Gastroesophageal sphincter (tissue), 4 donors: ENCODE data around the gene MYPN. TPM values are rescaled to one million over a fixed set of nuclear protein-coding genes. Genes with fewer than 3 reads are reported as not detected.
A peak's percentile ranks its signal among the peaks of the same experiment; 100 is the strongest.
"Not testable (repeated sequence)": the region's sequence is repeated elsewhere in the genome, so short reads cannot be mapped to it uniquely, and the experiment has no call there.

Experiments
- ATAC-seq: fragments of 150-250 bp; one replicate; pipeline ENCODE4 v1.9.1; 2016; ENCODE audit warnings: mild to moderate bottlenecking, moderate library complexity
- H3K27ac ChIP-seq, 4 donors: fragments of 200-600 bp; sonication (generic) in 3 of 4; 1 replicate in 3 of 4; 2 replicates in 1 of 4; pipeline ENCODE4 v1.5.1; 2016 to 2019
- H3K27me3 ChIP-seq: fragments of 200-600 bp; sonication (generic); one replicate; pipeline ENCODE4 v1.5.1; 2019
- H3K36me3 ChIP-seq, 2 donors: fragments of 200-600 bp; sonication (generic); one replicate each; pipeline ENCODE4 v1.5.1; 2019; ENCODE audit warnings: control low read depth in 1 of 2
- H3K4me1 ChIP-seq, 3 donors: fragments of 200-600 bp; sonication (generic); 1 replicate in 2 of 3; 2 replicates in 1 of 3; pipeline ENCODE4 v1.5.1; 2016 to 2019; ENCODE audit warnings: control low read depth in 2 of 3
- H3K4me3 ChIP-seq, 2 donors: fragments of 200-600 bp; sonication (generic); one replicate each; pipeline ENCODE4 v1.5.1; 2019; ENCODE audit warnings: mild to moderate bottlenecking in 1 of 2, moderate library complexity in 1 of 2
- H3K9me3 ChIP-seq, 3 donors: fragments of 200-600 bp; sonication (generic); one replicate each; pipeline ENCODE4 v1.5.1; 2017 to 2019; ENCODE audit warnings: control low read depth in 2 of 3
- CTCF ChIP-seq, 4 experiments: fragments of 200-600 bp in 2 of 4; fragments of 450-650 bp in 2 of 4; sonication (generic) in 1 of 4; IDR thresholded peaks; one replicate each; pipeline ENCODE4 v1.5.1; 2017 to 2019; ENCODE audit warnings: antibody characterized with exemption in 4 of 4, mild to moderate bottlenecking in 2 of 4, moderate library complexity in 2 of 4
- EP300 ChIP-seq: sonication (generic); formaldehyde crosslinking; IDR thresholded peaks from one replicate; pipeline ENCODE4 v1.6.1; 2017; ENCODE audit warnings: antibody characterized with exemption, mild to moderate bottlenecking
- POLR2A ChIP-seq, 2 donors: fragments of 450-650 bp; IDR thresholded peaks; one replicate each; pipeline ENCODE4 v1.6.1; 2017; ENCODE audit warnings: antibody characterized with exemption in 2 of 2, mild to moderate bottlenecking in 2 of 2, moderate library complexity in 1 of 2
- POLR2AphosphoS5 ChIP-seq: sonication (generic); formaldehyde crosslinking; IDR thresholded peaks from one replicate; pipeline ENCODE4 v1.6.1; 2017; ENCODE audit warnings: antibody characterized with exemption
- WGBS, 2 donors: methylation state at CpG; one replicate each; pipeline ENCODE4 v1.1.5; 2018; ENCODE audit warnings: low coverage in 1 of 2; 5-methylcytosine and 5-hydroxymethylcytosine counted together
- total RNA-seq, 4 donors: library from RNA; depleted of rRNA; stranded (reverse); fragments of >200 nt; gene quantifications; one replicate each; pipeline ENCODE4 v1.1.0, GENCODE V29; 2016

The MYPN gene
- total RNA-seq, 4 donors from 2014 or later, result 0.79 to 1.9 TPM; not detected in 2

GRCh38 chr10:68153473-68154210 lies 44.4 kb downstream of the MYPN start:
- no peak for TF ChIP-seq POLR2A (IDR thresholded peaks at IDR 0.05)
- no peak for TF ChIP-seq CTCF (IDR thresholded peaks at IDR 0.05)
- TF ChIP-seq POLR2AphosphoS5, result peak; percentile 93
- no peak for TF ChIP-seq EP300
- peak; percentile 76 for ATAC-seq
- no peaks in the 10 kb centered on the region for H3K36me3 ChIP-seq
- H3K9me3 ChIP-seq, result no peaks in the 10 kb centered on the region
- H3K4me3 ChIP-seq, result no peak overlapping the region
- H3K4me1 ChIP-seq, result peaks cover 0 to 21% (median 5%) of the 10 kb centered on the region in 3 donors
- peak overlapping the region in 2 of 4 donors; percentile 7 to 46 for H3K27ac ChIP-seq
- 4 to 6% methylated on average over 7 to 8 of the region's 8 CpGs for WGBS, 2 donors
- no peaks in the 10 kb centered on the region for H3K27me3 ChIP-seq

- Histone ChIP-seq H3K4me1 (peaks cover 0 to 21% (median 5%) of the 10 kb centered on the region in 3 donors), H3K27ac (peak overlapping the region in 2 of 4 donors; percentile 7 to 46), H3K9me3 (no peaks in the 10 kb centered on the region), H3K36me3 (no peaks in the 10 kb centered on the region), H3K4me3 (no peak overlapping the region), H3K27me3 (no peaks in the 10 kb centered on the region)
- peak; percentile 19 for ATAC-seq
- TF ChIP-seq EP300 (no peak), POLR2AphosphoS5 (no peak), POLR2A (IDR thresholded peaks at IDR 0.05) (no peak), CTCF (IDR thresholded peaks at IDR 0.05) (no peak)
- WGBS, 2 donors, result 3% methylated on average over 3 of the region's 3 CpGs; no CpG with 5 or more reads in 1 of the 2 donors
These were observed 44.9 kb downstream of the MYPN start for GRCh38 chr10:68154211-68154497.

GRCh38 chr10:68155615-68156210 lies 46.4 kb downstream of the MYPN start:
- ATAC-seq, result no peak
- Histone ChIP-seq H3K4me1 (peaks cover 0 to 21% (median 5%) of the 10 kb centered on the region in 3 donors), H3K9me3 (no peaks in the 10 kb centered on the region), H3K36me3 (no peaks in the 10 kb centered on the region), H3K27ac (no peak overlapping the region), H3K4me3 (no peak overlapping the region), H3K27me3 (no peaks in the 10 kb centered on the region)
- TF ChIP-seq POLR2AphosphoS5 (no peak), CTCF (IDR thresholded peaks at IDR 0.05) (no peak), POLR2A (IDR thresholded peaks at IDR 0.05) (no peak), EP300 (no peak)
- 64 to 83% methylated on average over 2 of the region's 2 CpGs for WGBS, 2 donors

DNA sequence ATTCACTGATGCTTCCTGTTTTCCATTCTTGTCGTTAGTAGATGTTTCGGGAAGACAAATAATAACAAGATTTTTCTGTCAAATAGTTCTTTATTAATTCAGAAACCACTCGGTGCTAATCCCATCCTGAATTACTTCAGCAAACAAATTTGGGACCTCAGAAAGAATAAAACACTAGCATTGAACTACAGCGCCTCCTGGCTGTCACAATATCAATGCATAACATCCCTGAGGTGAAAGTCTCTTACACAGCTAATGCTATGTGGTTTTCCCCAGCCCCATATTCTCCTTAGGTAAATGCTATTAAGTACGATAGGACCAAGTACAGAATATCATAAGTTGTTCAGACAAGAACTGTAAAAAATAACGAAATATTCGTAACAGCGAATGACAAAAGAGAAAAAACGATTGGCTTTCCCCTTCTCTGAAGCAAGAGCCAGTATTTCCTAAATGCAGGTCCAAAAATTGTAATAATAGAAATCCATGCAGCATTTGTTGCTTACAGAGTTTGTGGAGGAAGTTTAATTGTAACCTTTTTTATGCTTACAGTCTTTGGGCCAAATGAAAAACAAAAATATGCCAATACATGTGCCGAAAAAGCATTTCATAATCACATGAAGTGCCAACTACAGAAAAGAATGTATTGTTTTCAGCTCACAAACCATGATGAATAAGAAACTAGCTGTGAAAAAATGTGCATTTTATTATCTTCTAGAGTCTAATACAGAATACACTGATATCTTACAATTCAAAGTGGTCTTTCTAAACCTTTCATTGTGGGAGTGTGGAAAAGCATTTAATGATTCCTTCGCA lies 47.3 kb downstream of the MYPN start:
- TF ChIP-seq POLR2A (IDR thresholded peaks at IDR 0.05) (no peak), POLR2AphosphoS5 (no peak), CTCF (IDR thresholded peaks at IDR 0.05) (peak; percentile 76 to 88 (median 86)), EP300 (no peak)
- H3K27ac ChIP-seq, result no peak overlapping the region
- H3K27me3 ChIP-seq, result no peaks in the 10 kb centered on the region
- peaks cover 0 to 21% (median 5%) of the 10 kb centered on the region in 3 donors for H3K4me1 ChIP-seq
- H3K36me3 ChIP-seq, result no peaks in the 10 kb centered on the region
- 29 to 33% methylated on average over 11 of the region's 11 CpGs for WGBS, 2 donors
- no peaks in the 10 kb centered on the region for H3K9me3 ChIP-seq
- peak; percentile 44 for ATAC-seq
- H3K4me3 ChIP-seq, result no peak overlapping the region

DNA sequence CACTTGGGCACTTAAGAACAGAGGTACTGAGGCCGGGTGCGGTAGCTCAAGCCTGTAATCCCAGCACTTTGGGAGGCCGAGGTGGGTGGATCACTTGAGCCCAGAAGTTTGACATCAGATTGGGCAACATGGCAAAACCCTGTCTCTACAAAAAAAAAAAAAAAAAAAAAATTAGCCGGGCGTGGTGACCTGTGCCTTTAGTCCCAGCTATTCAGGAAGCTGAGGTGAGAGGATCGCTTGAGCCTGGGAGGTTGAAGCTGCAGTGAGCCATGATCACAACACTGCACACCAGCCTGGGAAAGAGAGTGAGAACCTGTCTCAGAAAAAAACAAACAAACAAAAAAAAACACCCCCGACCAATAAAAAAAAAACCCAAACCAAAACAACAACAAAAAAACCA lies 48.2 kb downstream of the MYPN start:
- not testable (repeated sequence) for H3K36me3 ChIP-seq, H3K4me3 ChIP-seq, H3K27me3 ChIP-seq, ATAC-seq, H3K9me3 ChIP-seq, H3K27ac ChIP-seq
- WGBS, 2 donors, result 55 to 83% methylated on average over 3 to 6 of the region's 7 CpGs
- H3K4me1 ChIP-seq, result peaks cover 0 to 21% (median 5%) of the 10 kb centered on the region in 3 donors
